NCI-H2107 (cell line): ENCODE results near the gene SPANXN2.
"Not testable (repeated sequence)": the region's sequence is repeated elsewhere in the genome, so short reads cannot be mapped to it uniquely, and the experiment has no call there.

Experiments
- DNase-seq: peaks from one replicate; lab custom pipeline; 2025; lab: John Stamatoyannopoulos, UW

SPANXN2 gene, protein sequence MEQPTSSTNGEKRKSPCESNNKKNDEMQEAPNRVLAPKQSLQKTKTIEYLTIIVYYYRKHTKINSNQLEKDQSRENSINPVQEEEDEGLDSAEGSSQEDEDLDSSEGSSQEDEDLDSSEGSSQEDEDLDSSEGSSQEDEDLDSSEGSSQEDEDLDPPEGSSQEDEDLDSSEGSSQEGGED

DNA sequence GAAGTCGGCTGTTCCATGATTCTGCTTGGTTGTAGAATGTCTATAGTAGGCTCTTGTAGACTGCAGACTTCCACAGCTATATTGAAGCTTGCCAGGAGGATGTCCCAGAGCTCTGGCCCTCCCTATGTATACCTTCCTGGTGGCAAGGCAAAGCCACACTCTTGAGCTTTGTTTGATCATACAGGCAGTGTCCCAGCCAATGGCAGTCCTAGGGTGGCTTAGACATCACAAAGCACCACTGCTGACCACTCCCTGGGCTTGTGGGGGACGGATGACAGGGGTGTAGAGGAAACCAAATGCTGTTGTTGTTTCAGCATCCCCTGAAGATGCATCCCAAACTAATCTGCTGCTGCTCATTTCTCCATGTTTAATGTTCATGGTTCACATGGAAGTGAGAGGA lies at the start of gene SPANXN2:
TSS of gene SPANXN2 (minus strand) at position 101 of the 400 bp plus-strand sequence. CDS start at position 17, 84 bp downstream.
- DNase-seq: not testable (repeated sequence)

DNA sequence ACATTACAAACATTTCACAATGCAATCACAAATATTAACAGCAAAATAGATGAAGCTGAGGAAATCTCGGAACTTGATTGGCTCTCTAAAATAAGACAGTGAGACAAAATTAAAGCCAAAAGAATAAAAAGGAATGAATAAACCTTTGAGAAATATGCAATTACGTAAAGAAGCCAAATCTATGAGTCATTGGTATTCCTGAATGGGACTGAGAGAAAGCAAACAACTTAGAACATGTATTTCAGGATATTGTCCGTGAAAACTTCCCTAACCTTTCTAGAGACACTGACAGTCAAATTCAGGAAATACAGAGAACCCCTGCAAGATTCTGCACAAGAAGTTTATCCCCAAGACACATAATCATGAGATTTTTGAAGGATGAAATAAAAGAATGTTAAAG lies 48.4 kb upstream of the SPANXN2 start:
- no peak for DNase-seq

DNA sequence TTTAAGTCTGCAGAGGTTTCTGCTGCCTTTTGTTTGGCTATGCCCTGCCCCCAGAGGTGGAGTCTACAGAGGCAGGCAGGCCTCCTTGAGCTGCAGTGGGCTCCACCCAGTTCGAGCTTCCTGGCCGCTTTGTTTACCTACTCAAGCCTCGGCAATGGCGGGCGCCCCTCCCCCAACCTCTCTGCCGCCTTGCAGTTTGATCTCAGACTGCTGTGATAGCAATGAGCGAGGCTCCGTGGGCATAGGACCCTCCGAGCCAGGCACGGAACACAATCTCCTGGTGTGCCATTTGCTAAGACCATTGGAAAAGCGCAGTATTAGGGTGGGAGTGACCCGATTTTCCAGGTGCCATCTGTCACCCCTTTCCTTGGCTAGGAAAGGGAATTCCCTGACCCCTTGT lies 47.2 kb upstream of the SPANXN2 start:
- DNase-seq: not testable (repeated sequence)

DNA sequence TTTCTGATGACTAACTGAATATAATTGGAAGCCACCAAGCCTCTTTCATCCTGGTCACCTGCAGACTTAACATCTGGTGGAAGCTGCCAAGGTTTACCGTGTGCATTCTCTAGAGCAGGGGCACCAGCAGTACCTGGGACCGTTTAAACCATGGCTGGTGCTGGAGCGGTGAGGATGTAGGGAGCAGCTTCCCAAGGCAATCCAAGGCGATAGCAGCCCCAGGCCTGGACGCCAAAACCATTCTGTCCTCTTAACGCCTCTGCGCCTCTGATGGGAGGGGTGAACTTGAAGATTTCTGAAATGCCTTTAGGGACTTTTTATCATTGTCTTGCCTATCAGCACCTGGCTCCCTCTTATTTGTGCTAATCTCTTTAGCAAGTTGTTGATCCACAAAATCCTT lies 37.3 kb upstream of the SPANXN2 start:
- no peak for DNase-seq

DNA sequence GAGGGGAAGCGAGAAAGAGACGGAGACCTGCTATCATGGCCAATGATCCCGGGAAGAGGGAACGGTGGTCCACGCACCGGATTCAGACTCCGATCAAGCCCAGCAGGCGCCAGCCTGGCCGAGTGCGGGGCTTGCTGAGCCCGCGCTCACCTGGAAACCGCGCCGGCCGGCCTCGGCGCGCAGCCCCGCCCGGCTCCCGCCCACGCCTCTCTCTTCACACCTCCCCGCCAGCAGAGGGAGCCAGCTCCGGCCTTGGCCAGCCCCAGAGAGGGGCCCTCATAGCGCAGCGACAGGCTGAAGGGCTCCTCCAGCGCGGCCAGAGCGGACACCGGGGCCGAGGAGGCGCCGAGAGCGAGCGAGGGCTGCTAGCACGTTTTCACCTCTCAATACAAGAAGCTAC lies 36.8 kb upstream of the SPANXN2 start:
- DNase-seq: no peak

DNA sequence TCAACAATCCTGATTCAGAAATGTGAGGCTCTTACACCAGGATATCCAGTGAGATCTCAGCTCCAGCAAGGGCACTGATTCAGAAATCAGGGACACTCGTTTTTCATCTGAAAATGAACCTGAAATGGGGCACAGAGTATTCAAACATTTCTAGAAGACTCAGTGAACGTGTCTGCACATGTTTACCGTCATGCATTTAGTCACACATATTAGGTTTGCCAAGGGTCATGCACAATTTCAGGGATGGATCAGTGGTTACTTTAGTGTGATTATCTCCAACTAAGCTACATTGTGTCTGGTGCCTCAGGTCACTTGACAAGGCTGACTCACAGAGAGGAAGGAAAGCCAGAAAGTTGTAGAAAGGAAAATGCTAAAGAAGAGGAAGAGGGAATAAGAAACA lies 33.6 kb upstream of the SPANXN2 start:
- DNase-seq: no peak

DNA sequence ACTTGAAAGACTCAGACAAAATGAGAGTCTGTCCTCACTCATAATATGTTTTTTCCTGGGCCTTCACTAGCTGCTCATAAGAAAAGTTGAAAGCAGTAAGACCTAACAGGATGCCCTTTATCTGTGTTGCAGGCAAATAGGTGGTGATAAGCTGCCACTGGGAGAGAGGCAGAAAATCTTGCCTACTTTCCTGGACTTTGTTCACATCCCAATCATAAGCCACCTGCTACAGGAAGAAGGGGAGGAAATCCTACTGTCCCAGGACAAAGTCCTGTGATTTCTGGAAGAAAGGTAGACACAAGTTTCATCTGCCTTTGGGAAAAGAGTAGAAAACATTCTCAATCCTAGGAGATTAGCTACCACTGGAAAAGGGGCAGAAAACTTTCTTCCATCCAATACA lies 13.3 kb upstream of the SPANXN2 start:
- no peak for DNase-seq

DNA sequence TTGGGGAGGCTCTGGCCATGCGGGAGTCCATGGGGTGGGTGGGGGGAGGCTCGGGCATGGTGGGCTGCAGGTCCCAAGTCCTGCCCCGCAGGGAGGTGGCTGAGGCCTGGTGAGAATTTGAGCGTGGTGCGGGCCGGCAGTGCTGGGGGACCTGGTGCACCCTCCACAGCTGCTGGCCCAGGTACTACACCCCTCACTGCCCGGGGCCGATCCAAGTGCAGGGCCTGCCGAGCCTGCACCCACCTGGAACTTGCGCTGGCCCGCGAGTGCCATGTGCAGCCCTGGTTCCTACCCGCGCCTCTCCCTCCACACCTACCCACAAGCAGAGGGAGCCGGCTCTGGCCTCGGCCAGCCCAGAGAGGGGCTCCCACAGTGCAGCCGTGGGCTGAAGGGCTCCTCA lies 5.7 kb upstream of the SPANXN2 start:
- no peak for DNase-seq

DNA sequence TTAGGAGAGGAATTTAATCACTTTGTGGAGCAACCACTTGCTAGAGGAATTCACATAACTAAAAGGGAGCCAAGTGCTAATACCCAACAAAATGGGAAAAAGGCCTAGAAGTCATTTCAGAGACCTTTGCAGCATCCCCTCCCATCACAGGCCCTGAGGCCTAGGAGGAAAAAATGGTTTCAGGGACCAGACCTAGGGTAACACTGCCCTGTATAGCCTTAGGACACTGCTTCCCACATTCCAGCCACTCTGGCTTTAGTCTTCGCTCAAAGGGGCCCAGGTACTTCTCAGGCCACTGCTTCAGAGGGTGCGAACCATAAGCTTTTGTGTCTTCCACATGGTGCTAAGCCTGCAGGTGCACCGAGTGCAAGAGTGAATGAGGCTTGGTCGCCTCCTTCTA lies 19.1 kb downstream of the SPANXN2 start:
- DNase-seq: no peak

DNA sequence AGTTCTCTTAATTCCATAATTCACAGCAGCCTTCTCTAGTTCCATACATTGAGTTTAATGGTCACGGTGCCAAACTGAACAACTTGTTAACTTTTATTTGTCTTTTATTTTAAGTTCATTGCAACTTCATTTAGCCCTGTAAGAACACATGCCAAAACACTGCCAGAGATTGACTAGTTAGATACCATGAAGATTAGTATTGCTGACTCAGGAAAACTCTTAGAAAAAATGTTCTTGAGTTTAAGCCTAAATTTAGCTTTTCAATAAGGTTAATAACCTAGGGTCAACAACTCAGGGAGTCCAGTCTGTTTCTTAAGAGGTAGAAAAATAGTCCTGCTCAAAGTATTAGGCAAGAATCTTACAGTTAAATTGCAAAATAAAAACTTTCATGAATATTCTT lies 25.7 kb downstream of the SPANXN2 start:
- DNase-seq: no peak

DNA sequence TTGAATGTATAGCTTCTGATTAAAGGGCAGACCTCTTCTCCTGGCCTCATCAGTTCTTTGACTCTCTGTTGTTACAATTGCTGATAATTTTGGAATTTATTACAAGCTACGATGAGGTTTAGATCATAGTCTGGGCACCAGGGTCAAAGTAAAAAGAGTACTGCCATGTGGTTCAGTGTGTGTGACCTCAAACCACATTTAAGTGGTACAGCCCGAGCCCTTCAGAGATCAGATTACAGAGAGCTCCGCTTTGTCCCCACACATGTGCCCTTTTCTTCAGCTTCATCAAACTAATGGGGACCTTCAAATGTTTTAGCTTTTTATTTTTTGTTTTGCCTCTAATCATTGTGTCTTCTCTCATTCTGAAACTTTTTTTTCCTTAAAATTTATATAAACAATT lies 37.1 kb downstream of the SPANXN2 start:
- no peak for DNase-seq

DNA sequence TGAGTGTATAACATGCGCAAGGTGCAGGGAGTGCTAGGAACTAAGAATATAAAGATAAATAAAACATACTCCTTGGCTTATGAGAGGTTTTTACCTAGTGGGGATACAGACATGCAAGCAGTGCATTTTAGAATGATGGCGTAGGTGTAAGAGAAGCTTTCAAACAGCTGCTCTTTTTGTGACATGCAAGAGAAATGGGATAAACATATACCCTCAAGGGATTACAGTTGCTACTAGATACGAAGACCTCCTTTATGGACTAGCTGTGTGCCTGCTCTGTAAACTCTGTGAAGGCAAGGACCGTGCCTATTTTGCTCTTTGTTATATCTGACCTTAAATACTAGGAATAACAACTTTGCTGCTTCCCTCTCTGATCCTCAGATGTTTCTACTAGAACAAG lies 45.6 kb downstream of the SPANXN2 start:
- no peak for DNase-seq

DNA sequence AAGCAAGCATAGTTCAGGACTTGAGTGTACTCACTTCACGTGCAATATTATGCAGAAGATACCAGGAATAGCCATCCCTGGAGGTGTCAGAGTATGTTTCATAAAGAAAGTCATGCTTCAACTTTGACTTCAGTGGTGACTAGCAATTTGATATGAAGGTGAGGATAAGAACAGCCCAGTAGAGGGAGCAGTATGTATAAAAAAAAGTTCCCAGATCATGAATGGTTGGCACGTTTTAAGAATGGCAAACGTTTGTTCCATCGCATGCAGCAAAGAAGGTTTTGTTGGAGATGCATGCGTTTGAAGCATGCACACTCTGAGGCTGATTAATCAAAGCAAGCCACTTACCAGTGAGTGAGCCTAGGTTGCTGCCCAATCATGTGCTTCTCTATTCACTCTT lies 51.2 kb downstream of the SPANXN2 start:
- DNase-seq: no peak

DNA sequence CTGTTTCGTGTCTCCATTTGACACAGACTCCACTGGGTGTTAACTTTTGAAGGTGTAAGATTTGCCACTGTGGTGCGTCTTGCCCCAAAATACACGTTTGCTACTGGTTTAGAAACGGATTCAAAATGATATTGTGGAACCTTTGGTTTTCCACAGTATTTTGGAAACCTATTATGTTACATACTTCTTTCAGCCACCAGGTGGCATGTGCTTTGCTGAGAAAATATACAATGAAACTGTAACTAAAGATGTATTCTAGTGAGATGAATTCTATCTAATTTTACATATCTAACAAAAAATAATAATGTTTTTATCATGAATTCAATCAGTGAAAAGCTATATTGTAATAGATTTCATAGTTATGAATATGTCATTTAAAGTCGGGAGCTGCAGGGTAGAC lies 56.2 kb downstream of the SPANXN2 start:
- DNase-seq: no peak

DNA sequence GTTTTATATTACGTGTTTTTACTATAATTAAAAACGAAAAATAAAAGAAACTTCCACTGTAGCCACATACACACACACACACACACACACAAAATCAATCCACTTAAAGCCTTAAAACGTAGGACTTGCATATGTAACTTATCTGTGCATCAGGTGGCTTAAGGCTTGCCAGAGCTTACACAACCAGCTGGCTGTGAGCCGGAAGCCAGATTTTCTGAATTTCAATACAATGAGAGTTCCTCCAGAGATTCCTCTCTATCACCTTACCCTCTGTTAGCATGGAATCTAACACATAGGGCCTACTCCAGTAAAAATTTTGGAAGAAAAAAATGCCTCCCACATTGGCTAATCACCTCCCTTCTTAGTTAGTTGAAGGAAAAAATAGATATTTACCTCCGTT lies 56.8 kb downstream of the SPANXN2 start:
- DNase-seq: no peak
